HG03575 (cell line): ENCODE results near the gene DDX52.

Source experiments
- ATAC-seq: cut with Tn5 transposase; IDR thresholded peaks from one replicate; pipeline ENCODE4 v1.9.1; 2021; ENCODE audit not compliant: unreplicated experiment, insufficient number of reproducible peaks, low FRiP score; ENCODE audit errors: extremely low read depth

The DDX52 gene

DNA sequence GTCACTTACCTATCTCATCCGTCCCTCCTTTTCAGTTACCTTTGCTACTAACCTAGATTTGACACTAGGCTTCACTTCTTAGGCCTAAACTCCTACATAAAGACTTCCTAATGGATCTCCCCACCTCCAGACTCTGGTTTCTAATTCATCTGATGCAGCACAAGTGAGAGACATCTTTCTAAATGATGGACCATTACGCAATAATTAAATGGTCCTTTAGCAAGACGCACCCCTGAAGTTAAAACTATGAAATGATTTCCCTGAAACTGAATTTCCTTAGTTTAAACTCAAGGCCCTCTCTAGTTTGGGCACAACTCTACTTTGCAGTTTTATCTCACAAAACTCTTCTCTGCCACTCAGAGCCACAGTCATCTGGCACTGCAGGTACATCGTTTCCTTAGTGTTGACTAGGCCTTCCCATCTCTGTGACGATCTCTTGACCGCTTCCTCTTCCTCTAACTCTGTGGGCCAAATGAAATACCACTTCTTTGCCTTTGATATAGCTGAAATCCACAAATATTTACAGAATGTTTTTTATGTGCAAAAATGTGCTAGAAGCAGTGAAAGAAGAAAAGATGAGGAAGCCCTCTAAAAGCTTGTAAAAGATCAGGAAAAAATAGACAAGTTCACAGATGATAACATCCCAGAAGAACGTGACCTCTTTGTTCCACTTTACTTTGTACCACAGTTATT is 37.3 kb downstream of the DDX52 start:
- ATAC-seq, result no peak

DNA sequence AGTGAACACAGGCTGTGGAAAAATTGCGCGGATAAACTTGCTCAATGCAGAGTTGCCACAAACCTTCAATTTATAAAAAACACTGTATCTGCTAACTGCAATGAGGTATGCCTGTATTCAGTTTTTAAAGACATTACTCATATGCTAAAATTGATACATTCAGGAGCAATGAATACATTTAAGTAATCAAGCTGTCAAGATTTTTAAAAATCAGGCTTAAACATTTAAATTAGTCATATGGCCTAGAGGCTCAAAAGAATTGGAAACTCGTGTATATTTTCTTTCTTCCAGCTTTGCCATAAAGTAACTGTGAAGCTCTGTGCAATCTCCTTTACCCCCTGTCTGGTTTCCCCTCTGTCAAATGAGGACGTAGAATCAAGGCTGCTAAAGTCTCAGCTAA is 38.2 kb downstream of the DDX52 start:
- no peak for ATAC-seq

DNA sequence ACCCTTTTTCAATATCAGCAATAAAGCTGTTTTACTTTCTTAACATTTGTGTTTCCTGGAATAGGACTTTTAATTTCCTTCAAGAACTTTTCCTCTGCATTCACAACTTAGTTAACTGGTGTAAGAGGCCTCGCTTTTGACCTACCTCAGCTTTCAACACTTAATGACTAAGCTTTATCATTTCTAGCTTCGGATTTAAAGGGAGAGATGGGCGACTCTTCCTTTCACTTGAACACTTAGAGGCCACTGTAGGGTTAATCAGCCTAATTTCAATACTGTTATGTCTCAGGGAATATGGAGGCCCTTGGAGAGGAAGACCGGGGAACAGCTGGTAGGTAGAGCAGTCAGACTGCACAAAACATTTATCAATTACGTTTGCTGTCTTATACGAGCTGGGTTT is 38.7 kb downstream of the DDX52 start:
- ATAC-seq, result no peak

DNA sequence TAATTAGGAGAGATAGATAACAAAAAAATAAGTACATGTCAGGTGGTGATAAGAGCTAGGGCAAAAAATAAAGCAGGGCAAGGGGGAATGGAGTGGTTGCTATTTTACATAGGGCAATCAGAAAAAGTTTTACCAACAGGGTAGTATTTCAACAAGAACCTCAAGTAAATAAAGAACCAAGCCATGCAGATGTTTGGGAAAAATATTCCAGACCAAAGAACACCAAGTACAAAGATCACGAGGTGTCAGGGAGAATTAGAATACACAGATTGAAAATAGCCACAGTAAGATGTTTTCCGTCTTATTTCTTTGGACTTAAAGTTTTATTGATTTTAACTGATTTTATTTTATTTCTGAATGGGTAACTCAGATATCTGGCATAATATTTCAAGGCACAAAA is 45.1 kb downstream of the DDX52 start:
- no peak for ATAC-seq

DNA sequence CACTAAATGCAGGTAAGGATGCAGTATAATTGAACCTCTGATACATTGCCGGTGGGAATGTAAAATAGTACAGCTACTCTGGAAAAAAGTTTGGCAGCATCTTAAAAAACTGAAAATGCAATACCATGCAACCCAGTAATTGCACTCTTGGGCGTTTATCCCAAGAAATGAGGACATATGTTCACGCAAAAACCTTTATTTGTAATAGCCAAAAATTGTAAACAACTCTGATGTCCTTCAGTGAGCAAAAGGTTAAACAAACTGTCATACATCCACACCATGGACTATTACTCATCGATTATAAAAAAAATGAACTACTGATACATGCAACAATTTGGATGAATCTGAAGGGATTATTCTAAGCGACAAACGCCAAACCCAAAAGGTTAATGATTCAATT is 51.0 kb downstream of the DDX52 start:
- ATAC-seq, result no peak

DNA sequence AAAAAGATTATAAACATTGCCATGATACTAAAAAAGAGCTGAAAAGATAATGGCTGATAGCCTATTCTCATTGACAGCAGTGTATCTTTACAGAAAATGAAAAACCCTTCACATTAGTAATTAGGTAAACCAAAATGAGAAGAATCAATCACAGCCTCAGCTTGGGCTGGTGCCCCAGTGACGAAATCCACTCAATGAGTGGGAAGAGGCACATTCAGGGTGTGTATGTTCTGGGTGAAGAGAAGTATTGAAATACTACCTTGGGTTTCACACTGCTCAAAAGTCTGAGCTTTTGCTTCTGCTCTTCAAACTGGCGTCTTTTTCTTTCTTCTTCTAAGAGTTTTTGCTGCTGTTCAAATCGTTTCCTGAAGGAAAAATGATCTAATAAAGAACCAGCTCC is 58.2 kb downstream of the DDX52 start:
- no peak for ATAC-seq

- no peak for ATAC-seq
These were observed 67.0 kb downstream of the DDX52 start for GRCh38 chr17:37576281-37576680.

GRCh38 chr17:37574427-37574826 is 68.8 kb downstream of the DDX52 start:
- no peak for ATAC-seq

- no peak for ATAC-seq
These were observed 71.6 kb downstream of the DDX52 start for GRCh38 chr17:37571674-37572073.

DNA sequence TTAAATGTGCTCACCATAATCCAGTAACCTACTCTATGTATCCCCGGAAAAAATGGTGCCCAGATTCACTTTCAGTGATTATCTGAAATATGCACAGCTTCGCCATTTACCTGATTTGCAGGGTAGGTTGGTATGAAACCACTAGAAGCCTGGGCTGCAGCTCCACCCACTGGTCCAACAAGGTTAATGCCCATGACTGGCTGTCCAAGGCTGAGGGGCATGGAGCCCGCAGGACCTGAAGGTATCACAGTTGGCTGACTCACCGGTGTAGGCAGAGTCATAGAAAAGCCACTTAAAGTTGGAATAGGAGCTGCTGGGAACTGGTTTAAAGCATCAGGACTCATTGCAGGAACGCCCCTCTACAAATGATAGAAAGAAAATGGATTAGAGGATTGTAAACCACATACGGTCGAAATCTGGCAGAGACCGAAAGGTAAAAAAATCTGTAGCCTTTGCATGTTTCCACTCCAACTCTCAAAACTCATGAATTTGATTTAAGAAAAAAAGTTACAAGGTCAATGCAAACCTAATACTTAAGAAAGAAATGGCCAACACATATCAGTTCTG is 72.6 kb downstream of the DDX52 start:
- ATAC-seq, result no peak

GRCh38 chr17:37568350-37569053 is 74.7 kb downstream of the DDX52 start:
- no peak for ATAC-seq

DNA sequence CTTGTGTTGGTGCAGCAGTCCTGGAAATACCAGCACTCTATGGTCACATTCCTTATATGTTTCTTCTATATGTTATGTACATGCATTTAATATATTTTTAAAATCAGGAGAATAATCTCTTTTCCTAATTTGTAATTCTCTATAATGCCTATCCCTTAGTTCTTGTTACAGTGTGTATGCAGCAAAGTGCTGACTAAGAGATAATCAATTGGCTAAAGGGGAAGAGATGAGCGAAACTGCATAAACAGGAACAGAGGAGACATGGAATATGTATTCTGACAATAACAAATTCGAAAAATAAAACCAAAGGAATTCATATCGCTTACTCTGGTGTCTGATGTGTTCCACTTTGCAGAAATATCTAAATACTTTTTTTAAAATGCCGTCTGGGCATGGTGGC is 75.7 kb downstream of the DDX52 start:
- no peak for ATAC-seq

- no peak for ATAC-seq
These were observed 76.1 kb downstream of the DDX52 start for GRCh38 chr17:37567137-37567536.

GRCh38 chr17:37564252-37564651 is 79.0 kb downstream of the DDX52 start:
- no peak for ATAC-seq

- no peak for ATAC-seq
These were observed 81.1 kb downstream of the DDX52 start for GRCh38 chr17:37562016-37562745.
